ENCODE data around the gene SEPTIN3.

SEPTIN3 gene

DNA sequence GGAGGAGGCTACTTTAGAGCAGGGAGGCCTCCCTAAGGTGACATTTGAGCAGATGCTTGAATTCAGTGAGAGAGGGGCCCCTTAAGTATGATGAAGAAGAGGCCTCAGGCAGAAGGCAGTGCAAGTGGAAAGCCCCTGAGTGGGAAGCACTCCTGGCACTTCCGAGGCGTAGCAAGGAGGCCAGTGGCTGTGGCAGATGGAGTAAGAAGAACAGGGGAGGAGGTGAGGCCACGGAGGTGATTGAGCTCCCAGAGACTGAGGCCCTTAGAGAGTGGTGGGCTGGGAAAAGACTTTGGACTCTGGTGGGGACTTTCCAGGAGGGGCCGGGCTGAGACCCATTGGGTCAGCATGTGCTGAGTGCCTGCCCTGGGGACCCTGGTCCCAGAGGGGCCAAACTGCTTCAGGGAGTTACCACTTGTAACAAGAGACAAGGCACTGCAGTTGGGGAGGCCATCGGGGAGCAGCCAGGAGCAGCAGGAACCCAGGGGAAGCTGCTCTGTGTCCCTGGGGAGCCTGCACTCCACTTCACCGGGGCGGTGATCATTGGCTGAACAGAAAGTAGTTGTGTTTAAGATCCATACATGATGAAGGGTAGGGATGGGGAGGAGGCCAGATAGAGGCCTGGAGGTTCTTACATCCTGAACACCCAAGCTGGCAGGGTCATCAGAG lies 19.8 kb upstream of the SEPTIN3 start:
- no peak for TF ChIP-seq REST (IDR thresholded peaks at IDR 0.05; ENCODE audit: insufficient replicate concordance, low read depth)
- TF ChIP-seq CTCF (IDR thresholded peaks at IDR 0.05; ENCODE audit: insufficient read depth, low read length), result no peak
- no peak for TF ChIP-seq POLR2AphosphoS5 (IDR thresholded peaks at IDR 0.05; ENCODE audit: low read depth)
- Histone ChIP-seq H3K4me3 (replicated peaks; ENCODE audit: insufficient read depth, low read length) (no peak overlapping the region), H3K27ac (replicated peaks) (no peak overlapping the region), H3K27me3 (ENCODE audit: insufficient read depth, poor library complexity, severe bottlenecking) (no peaks in the 10 kb centered on the region)
- DNase-seq (ENCODE audit: low read depth in 1 of 2, low spot score in 1 of 2), result no peak

DNA sequence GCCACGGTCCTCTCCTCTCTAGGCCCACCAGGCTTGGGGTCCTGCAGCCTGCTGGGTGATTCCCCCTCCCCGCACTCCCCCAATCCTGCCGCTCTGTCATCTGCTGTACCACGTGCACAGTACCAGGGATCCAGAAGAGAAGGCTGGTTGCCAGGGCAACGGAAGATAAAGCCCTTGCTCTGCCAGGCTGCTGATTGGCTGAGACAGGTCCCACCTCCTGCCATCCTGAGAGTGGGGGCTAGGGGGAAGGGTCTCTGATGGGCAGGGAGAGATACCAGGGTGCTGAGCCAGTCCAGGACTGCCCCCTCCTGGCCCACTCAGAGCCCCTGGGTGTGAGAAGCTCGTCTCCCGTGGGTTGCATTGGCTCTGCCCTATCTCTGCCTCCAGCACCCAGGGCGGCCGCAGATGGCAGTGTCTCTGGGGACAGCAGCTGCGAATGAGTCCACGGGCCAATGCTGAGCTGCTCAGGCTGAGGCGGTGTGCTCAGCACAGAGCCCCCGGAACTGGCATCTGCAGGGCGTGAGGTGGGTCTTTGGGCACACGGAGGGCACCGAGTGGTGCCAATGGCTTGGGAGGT lies 17.3 kb upstream of the SEPTIN3 start, which contains the start of gene SMIM45:
Gene SMIM45 (plus strand): TSS at position 253 of the 577 bp plus-strand sequence.
- Histone ChIP-seq H3K4me3 (replicated peaks; ENCODE audit: insufficient read depth, low read length) (no peak within 1 kb of the TSS), H3K27ac (replicated peaks) (no peak within 1 kb of the TSS), H3K27me3 (ENCODE audit: insufficient read depth, poor library complexity, severe bottlenecking) (no peaks in the 10 kb centered on the region)
- no peak for DNase-seq (ENCODE audit: low read depth in 1 of 2, low spot score in 1 of 2)
- TF ChIP-seq GABPA (IDR thresholded peaks at IDR 0.05; ENCODE audit: low read depth) (no peak), CTCF (IDR thresholded peaks at IDR 0.05; ENCODE audit: insufficient read depth, low read length) (no peak), POLR2AphosphoS5 (IDR thresholded peaks at IDR 0.05; ENCODE audit: low read depth) (no peak), REST (IDR thresholded peaks at IDR 0.05; ENCODE audit: insufficient replicate concordance, low read depth) (no peak), SPI1 (IDR thresholded peaks at IDR 0.05; ENCODE audit: borderline replicate concordance, low read depth) (no peak)

DNA sequence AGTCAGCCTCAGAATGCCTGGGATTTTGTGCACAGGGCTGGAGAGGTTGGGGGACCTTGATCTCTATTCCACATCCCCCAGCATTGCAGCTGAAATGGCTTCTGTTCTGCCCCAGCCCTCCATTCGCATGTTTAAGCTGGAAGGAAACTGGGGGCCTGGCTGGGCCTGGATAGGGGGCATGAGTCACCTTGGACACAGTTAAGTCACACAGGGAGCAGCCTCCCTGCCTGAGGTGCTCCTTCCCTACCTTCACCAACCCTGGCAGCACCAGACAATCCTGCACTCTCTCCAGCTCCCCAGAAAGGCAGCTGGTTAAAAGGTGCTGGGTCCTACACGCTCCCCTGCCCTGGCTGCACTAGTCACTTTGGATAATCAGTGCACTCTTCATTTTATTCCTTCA lies 16.5 kb upstream of the SEPTIN3 start:
- TF ChIP-seq CTCF (IDR thresholded peaks at IDR 0.05; ENCODE audit: insufficient read depth, low read length), result no peak
- no peak for TF ChIP-seq REST (IDR thresholded peaks at IDR 0.05; ENCODE audit: insufficient replicate concordance, low read depth)
- no peak for TF ChIP-seq SPI1 (IDR thresholded peaks at IDR 0.05; ENCODE audit: borderline replicate concordance, low read depth)
- no peak for TF ChIP-seq POLR2AphosphoS5 (IDR thresholded peaks at IDR 0.05; ENCODE audit: low read depth)
- no peak for TF ChIP-seq GABPA (IDR thresholded peaks at IDR 0.05; ENCODE audit: low read depth)
- H3K27ac ChIP-seq (replicated peaks), result no peak overlapping the region
- H3K4me3 ChIP-seq (replicated peaks; ENCODE audit: insufficient read depth, low read length), result no peak overlapping the region

More for the DNA sequence above, 16.5 kb upstream of the SEPTIN3 start:
- DNase-seq (ENCODE audit: low read depth in 1 of 2, low spot score in 1 of 2), result no peak
- no peaks in the 10 kb centered on the region for H3K27me3 ChIP-seq (ENCODE audit: insufficient read depth, poor library complexity, severe bottlenecking)

Measured in HL-60 (cell line).